ENCODE measurements around the gene IGF2R.
"Not testable (repeated sequence)": the region's sequence is repeated elsewhere in the genome, so short reads cannot be mapped to it uniquely, and the experiment has no call there.

IGF2R gene

GRCh38 chr6:160106010-160106409 is 137.1 kb downstream of the IGF2R start:
- no peak for DNase-seq

- no peak for DNase-seq
Measured at GRCh38 chr6:160106701-160107100, 137.8 kb downstream of the IGF2R start.

- DNase-seq = no peak
Measured at GRCh38 chr6:160108077-160108476, 139.2 kb downstream of the IGF2R start.

- DNase-seq = no peak
Measured at GRCh38 chr6:160110586-160111123, 141.8 kb downstream of the IGF2R start.

GRCh38 chr6:160111806-160112205 is 142.9 kb downstream of the IGF2R start:
- DNase-seq = no peak

GRCh38 chr6:160112628-160113299 is 143.9 kb downstream of the IGF2R start:
- DNase-seq = no peak

GRCh38 chr6:160114536-160114935 is 145.7 kb downstream of the IGF2R start:
- DNase-seq = not testable (repeated sequence)

- no peak for DNase-seq
Measured at GRCh38 chr6:160115421-160115820, 146.5 kb downstream of the IGF2R start.

GRCh38 chr6:160116411-160116810 is 147.5 kb downstream of the IGF2R start:
- DNase-seq = no peak

- DNase-seq = no peak
Measured at GRCh38 chr6:160117137-160117536, 148.3 kb downstream of the IGF2R start.

GRCh38 chr6:160118620-160119229 is 149.8 kb downstream of the IGF2R start:
- no peak for DNase-seq

- DNase-seq = no peak
Measured at GRCh38 chr6:160120087-160120486, 151.2 kb downstream of the IGF2R start.

- DNase-seq = no peak
Measured at GRCh38 chr6:160121558-160121957, 152.7 kb downstream of the IGF2R start, which contains the start of gene SLC22A1. Gene SLC22A1, plus strand, starts transcription at chr6:160121815. Its CDS starts 121 bp downstream, at chr6:160121936.

GRCh38 chr6:160121981-160122380 is 153.1 kb downstream of the IGF2R start:
- DNase-seq = no peak

- no peak for DNase-seq
Measured at GRCh38 chr6:160122744-160123143, 153.9 kb downstream of the IGF2R start.

GRCh38 chr6:160124007-160124406 is 155.1 kb downstream of the IGF2R start:
- DNase-seq = no peak

GRCh38 chr6:160124605-160125004 is 155.7 kb downstream of the IGF2R start:
- DNase-seq = no peak

GRCh38 chr6:160125105-160125504 is 156.2 kb downstream of the IGF2R start:
- not testable (repeated sequence) for DNase-seq

- DNase-seq = no peak
Measured at GRCh38 chr6:160127270-160128124, 158.6 kb downstream of the IGF2R start.

GRCh38 chr6:160128125-160128683 is 159.3 kb downstream of the IGF2R start:
- no peak for DNase-seq

GRCh38 chr6:160128879-160129516 is 160.1 kb downstream of the IGF2R start:
- no peak for DNase-seq

GRCh38 chr6:160129881-160130615 is 161.2 kb downstream of the IGF2R start:
- DNase-seq = no peak
